Suprapubic skin (tissue), 4 donors: ENCODE measurements around the gene ADAMTS2.

Source experiments
- CTCF ChIP-seq, 2 donors: fragments of 200-600 bp in 1 of 2; fragments of 450-650 bp in 1 of 2; sonication (generic) in 1 of 2; IDR thresholded peaks; one replicate each; pipeline ENCODE4 v1.5.1; 2016 to 2019; ENCODE audit warnings: antibody characterized with exemption in 2 of 2, mild to moderate bottlenecking in 1 of 2, moderate library complexity in 1 of 2
- POLR2A ChIP-seq, 2 donors: fragments of 450-650 bp; IDR thresholded peaks; one replicate each; pipeline ENCODE4 v1.6.1; 2017; ENCODE audit warnings: antibody characterized with exemption in 2 of 2, mild to moderate bottlenecking in 2 of 2, moderate library complexity in 2 of 2
- POLR2AphosphoS5 ChIP-seq, 3 donors: sonication (generic); formaldehyde crosslinking; IDR thresholded peaks; one replicate each; pipeline ENCODE4 v1.6.1; 2017; ENCODE audit warnings: antibody characterized with exemption in 3 of 3

GRCh38 chr5:179214678-179215077 lies 130.6 kb downstream of the ADAMTS2 start:
- TF ChIP-seq CTCF (IDR thresholded peaks at IDR 0.05) (no peak), POLR2A (IDR thresholded peaks at IDR 0.05) (no peak), POLR2AphosphoS5 (IDR thresholded peaks at IDR 0.05) (no peak)
